ENCODE measurements around the gene GALR2.

GALR2 gene

GRCh38 chr17:76124582-76125390 is 50.2 kb downstream of the GALR2 start:
- no peak for DNase-seq (ENCODE audit: low spot score)

- no peak for DNase-seq (ENCODE audit: low spot score)
Observed at GRCh38 chr17:76125391-76125675, 50.8 kb downstream of the GALR2 start.

- no peak for DNase-seq (ENCODE audit: low spot score)
Observed at GRCh38 chr17:76125922-76126321, 51.3 kb downstream of the GALR2 start.
